ENCODE measurements around the gene SH3GL1.

SH3GL1 gene

DNA sequence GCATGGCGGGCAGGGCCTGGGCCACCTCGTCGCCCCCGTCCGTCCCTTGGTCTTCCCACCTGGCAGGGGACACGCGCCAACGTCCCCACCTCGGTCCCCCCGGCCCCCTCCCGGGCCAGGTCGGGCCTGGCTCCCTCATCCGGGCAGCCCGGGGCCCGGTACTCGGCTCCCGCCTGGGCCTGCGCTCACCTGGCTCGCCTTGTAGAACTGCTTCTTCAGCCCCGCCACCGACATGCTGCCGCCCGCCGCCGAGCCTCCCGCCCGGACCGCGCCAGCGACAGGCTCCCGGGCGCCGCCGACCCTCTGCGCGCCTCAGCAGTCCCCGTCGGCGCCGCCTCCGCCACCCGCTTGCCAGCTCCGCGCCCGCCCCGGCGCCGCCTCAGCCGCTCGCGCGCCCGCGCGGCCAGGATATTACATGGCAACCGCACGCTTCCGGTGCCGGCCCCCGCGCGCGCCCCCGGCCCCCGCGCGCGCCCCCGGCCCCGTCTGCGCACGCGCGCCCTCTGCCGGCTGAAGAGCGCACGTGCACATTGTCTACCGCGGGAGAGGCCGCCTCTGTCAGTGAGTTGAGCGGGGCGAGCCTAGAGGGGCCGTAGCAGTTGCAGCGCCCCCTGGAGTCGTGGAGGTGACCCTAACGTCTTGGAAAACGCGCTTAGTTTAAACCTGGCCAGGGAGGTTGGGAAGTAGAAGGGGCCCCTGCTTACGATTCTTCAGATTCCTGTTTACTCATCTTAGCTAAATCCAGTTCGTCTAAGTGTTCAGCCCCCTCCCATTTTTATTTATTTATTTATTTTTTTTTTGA, at the start of gene SH3GL1:
Gene SH3GL1, minus strand, starts transcription at position 413 of the 802 bp plus-strand sequence. Its CDS starts 179 bp downstream, at position 234.
- DNase-seq = peak; percentile 93 to 98 (median 96)

- no peak for DNase-seq
Observed at GRCh38 chr19:4449639-4450028, 49.3 kb upstream of the SH3GL1 start.

DNA sequence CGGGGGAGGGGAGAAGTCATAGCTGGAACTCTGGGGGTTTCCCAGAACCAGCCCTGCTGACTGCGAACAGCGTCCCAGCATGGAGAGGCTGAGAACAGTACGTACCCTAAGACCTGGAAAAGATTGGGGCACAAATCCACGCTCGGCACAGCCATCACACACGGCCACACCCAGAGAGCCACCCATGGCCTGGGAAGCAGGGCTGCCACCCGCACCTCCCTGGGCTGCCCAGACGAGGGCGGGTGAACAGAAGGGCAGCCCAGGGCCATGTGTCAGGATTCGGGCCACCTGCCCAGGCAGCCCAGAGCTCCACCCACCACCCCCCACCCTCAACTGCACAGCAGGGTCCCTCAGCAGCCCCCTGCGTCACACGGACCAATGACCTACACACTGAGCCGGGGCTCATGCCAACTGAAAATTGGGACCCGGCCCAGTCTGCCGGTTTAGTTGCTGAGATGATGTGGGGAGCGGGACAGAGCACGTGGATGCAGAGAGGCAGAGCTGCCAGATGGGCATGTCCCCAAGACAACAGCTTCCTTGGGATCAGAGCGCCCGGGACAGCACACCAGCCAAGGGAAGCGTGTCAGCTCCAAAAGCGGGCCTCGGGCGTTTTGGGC, 48.8 kb upstream of the SH3GL1 start:
- DNase-seq = no peak

DNA sequence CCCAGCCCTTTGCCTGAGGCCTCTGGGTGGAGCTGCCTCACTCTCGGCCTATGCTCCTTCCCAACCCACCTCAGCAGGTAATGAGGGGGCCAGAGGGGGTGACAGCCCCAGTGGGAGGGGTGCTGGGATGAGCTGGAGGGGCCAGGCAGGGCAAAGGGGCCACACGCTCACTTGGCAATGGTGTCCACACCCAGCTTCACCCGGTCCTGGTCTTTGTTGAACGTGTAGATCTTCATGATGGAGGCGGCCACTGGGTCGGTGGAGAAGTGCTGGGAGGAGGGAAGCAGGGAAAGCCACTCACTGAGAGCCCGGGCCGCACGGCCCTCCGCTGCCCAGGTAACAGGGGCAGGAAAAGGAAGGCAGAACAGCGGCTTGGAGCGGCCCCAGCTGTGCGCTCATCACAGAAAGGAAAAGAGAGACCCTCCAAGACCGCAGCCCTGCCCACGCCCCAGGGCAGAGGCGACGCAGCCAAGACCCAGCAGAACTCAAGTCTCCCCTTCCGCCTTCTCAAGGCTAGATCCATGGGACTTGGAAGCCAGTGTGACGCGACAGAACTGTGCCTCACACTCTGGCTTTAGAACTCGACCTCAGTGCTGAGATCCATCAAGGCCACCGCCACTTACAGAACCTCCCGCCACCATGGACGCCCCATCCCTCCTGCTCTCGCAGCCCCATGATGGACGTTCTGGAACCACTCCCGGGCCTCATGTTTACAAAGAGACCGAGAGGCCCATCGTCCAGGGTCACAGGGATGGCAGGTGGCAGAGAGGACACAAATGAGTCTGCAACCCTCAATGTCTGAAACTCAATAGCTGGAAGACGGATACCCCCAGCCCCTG, 48.0 kb upstream of the SH3GL1 start:
- DNase-seq = no peak

- DNase-seq = no peak
Observed at GRCh38 chr19:4447327-4448146, 47.2 kb upstream of the SH3GL1 start.

DNA sequence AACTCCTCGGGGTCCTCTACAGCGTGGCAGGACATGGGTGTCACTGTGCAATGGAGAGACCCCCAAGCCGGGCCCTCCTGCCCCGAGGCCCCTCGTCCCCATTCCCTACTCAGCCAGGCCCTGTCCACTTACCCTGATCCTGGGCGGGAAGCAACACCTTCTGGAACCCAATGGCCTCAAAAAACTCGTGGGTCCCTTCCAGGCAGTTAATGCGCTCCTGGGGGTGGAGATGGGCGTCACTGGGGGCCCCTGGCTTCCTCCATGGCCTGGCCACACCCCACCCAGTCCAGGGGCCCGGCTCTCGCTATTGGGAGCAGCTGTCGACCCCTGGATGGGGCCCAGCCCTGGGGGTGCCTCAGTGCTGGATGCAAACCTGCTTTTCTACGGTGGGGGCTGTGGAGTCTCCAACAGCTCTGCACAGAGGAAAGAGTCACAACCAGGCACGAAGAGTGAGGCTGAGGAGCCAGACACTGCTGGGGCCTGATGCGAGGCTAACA, 46.4 kb upstream of the SH3GL1 start:
- DNase-seq = no peak

- DNase-seq = no peak
Observed at GRCh38 chr19:4445963-4446703, 45.8 kb upstream of the SH3GL1 start.

GRCh38 chr19:4444765-4445741, 44.7 kb upstream of the SH3GL1 start:
- no peak for DNase-seq

- DNase-seq = no peak
Observed at GRCh38 chr19:4443966-4444764, 43.8 kb upstream of the SH3GL1 start.

- no peak for DNase-seq
Observed at GRCh38 chr19:4443188-4443587, 42.8 kb upstream of the SH3GL1 start.

DNA sequence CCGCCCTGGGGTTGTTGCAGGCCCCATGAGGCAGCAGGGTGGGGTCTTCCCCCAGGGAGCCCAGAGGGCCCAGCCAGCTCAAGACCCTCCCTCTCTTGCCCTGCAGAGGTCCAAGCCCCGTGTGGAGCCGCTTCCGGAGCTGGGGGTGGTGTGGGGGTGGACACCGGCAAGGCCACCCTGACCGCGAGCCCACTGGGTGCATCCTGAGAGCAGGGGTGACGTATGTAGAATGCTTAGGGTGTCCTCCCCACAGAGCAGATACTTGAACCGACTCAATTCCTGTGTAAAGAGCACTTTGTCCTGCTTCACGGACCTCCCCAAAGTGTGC, 42.4 kb upstream of the SH3GL1 start:
- no peak for DNase-seq

DNA sequence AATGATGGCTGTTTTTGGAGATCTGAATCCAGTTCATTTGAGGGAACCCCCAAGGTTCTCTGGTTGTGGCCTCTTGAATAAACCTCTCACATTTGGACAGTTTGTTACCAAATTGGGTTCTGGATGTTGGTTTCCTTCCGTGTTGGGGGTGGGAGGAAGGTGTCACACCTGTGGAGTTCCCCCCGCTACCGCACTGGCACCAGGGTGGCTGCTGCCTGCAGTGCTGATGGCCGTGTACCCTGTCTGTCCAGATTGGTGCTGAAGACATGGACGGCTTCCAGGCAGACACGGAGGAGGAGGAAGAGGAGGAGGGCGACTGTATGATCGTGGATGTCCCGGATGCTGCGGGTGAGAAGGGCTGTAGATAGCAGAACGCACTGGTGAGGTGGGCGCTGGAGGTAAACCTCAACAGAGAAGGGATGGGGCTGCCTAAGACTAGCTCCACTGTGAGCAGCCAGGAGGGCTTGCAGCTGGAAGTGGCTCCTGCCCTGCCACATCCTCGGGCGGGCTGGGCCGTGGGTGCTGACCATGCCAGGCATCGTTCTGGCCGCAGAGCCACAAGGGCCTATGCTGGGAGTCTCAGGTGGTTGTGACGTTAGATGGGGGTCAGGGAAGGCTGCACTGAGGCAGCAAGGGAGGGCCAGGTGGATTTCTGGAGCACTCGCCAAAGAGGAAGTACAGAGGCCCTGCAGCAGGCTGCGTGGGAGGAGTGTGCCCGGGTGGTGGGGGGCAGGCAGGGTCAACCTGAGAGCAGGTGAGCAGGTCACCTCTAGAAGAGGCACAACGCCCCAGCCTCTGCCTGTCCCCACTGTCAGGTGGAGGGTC, 41.9 kb upstream of the SH3GL1 start:
- no peak for DNase-seq

GRCh38 chr19:4439243-4439642, 38.9 kb upstream of the SH3GL1 start:
- no peak for DNase-seq

- no peak for DNase-seq
Observed at GRCh38 chr19:4437103-4437502, 36.8 kb upstream of the SH3GL1 start.

- no peak for DNase-seq
Observed at GRCh38 chr19:4436231-4436630, 35.9 kb upstream of the SH3GL1 start.

DNA sequence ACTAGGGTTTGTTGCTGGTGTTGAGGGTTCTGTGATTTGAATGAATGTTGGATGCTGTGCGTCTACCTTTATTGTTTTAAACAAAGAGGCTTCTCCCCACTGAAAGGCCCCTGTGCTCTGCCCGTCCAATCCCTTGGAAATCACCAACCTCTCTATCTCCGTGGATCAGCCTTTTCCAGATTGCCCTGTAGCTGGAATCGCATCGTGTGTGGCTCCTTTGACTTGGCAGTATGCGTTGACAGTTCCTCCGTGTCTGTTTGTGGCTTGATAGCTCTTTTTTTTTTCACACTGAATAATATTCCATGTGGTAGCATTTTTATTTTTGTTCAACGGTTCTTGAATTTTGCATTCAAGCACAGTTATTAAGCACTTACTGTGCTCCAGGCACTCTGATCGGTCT, 34.0 kb upstream of the SH3GL1 start:
- no peak for DNase-seq

DNA sequence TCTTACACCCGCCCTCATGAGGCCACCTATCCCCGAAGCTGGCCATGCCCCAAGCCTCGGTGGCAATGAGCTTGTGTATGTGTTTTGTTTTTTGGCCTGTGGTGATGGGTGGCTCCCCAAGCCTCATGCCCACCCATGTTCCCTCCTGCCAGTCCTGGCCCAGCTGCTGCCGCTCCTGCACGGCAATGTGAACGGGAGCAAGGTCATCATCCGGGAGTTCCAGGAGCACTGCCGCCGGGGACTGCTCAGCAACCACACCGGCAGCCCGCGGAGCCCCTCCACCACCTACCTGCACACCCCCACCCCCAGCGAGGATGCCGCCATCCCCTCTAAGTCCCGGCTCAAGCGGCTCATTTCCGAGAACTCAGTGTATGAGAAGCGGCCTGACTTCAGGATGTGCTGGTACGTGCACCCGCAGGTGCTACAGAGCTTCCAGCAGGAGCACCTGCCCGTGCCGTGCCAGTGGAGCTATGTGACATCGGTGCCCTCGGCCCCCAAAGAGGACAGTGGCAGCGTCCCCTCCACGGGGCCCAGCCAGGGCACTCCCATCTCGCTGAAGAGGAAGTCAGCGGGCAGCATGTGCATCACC, 32.7 kb upstream of the SH3GL1 start:
- no peak for DNase-seq
